HuH-7.5 (cell line): ENCODE results near the gene SP7.
"Not testable (repeated sequence)": the region's sequence is repeated elsewhere in the genome, so short reads cannot be mapped to it uniquely, and the experiment has no call there.

Experiments used
- DNase-seq: peaks from one replicate; pipeline ENCODE4 v3.0.0; 2011; ENCODE audit warnings: low spot score

SP7 gene

DNA sequence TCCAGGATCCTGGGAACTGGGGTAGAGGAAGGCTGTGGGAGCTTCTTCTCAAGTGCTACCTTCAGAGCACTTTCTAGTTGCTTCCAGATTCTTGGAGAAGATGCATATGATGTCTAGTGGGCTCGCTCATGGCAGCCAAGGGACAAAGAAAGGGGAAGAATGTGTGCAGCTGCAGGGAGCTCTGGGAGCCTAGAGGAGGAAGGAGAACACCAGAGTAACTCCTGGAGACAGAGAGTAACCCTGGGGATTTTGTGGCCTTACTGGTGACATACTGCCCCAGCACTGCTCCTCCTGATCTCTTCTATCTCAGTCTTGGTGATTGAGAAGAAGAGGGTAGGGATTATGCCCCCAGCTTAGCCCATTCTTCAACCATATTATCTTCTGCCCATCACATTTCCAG is 10.3 kb upstream of the SP7 start:
- DNase-seq: no peak

DNA sequence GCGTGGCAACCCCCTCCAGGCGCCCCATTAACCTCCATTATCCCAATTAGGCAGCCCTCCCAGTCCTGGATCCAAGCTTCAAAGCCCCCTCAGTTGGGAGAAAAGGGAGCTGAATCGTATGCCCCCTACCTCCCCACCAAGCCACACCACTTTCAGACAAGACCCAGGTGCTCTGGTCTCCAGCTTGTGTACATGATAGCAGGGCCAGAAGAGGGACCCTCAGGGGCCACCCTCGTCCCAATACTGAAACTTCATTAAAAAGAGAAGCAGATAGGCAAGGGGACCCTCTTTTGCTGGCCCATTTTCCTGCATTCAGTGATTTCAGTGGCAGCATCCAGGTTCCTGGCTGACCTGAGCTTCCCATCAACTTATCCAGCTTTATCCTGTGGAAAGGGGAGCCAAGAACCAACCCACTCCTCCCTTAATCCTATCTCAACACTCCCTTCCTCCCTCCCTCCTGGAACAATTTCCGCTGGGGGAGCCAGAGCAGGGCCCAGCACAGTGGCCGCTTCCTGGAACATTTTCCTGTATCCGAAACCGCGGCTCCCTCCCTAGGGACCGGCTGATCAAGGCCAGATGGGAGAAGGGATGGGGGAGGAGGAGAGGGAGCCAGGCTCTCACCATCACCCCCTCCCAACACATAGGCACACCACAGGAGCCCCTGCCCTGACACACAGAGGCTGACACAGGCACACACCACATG is 9.5 kb upstream of the SP7 start:
- no peak for DNase-seq

DNA sequence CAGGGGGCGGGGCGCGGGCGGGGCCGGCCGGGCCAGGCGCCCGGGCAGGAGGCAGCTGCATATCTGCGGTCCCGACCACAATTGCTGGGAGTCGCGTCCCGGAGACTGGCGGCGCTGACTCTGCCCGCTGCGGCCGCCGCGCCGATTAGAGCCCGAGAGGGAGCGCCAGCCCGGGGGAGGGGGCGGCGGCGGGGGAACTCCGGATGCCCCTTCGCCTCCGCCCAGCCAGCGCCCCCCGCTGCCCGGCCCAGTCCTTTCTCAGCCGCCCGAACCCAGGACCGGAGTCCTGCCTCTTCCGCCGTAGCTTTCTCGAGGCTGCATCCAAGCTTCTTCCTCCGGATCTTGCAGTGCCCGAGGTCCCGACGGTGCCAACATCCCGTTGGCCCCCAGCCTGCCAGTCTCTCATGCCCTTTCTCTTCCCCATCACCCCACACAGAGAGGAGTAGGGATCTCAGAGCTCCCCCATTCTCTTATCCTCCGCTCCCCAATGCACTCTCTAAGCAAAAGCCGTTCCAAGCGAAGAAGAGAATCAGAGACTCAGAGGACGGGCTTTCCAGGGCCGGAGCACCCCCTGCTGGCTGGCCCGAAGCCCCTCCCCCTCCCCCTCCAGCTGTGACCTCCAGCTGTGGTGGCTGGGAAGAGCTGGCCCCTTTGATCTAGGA is 8.8 kb upstream of the SP7 start:
- DNase-seq: peak; percentile 91

DNA sequence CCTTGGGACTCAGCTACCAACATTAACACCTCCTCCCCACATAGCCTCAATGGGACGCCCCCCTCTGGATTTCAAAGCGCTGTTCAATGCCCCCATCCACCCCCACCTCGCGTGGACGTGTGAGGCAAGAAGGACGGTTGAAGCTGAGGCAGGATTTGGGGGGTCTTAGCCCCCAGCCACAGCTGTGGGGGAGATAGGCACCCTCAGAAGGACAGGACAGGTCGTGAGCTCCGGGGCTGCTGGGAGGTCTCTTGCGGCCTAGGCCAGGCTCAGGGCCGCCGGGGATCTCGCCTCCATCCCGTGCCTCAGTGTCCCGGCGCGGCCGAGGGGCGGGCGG is 8.3 kb upstream of the SP7 start:
- no peak for DNase-seq

DNA sequence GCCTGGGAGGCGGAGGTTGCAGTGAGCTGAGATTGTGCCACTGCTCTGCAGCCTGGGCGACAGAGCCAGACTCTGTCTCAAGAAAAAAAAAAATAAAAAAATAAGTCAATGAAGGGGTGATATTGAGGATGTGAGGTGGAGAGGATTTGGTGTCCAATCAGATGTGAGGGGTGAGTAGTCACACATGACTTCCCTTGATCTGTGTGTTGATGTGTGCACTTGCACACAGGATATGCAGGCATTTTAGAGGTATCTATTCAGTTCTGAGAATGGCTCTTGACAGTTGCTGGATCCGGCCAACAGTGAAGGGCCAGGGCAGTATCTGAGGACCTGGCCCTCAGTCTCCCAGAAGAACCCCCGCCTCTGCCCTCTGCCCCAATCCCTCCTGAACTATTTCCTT is 7.8 kb upstream of the SP7 start:
- DNase-seq: no peak

DNA sequence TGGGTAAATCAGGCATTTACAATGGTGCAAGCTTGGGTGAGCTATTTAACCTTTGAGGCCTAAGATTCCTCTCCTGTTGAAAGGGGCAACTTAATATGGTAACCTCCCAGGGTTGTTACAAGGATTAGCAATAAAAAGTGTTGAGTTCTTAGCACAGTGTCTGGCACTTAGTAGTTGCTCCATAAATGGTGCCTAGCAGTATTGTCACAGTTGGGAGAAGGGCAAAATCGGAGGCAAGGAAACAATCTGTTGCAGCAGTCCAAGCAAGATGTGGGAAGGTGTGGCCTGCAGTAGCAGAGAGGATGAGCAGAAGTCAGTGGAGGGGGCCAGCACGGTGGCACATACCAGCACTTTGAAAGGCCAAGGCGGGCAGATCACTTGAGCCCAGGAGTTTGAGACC is 7.3 kb upstream of the SP7 start:
- DNase-seq: no peak

DNA sequence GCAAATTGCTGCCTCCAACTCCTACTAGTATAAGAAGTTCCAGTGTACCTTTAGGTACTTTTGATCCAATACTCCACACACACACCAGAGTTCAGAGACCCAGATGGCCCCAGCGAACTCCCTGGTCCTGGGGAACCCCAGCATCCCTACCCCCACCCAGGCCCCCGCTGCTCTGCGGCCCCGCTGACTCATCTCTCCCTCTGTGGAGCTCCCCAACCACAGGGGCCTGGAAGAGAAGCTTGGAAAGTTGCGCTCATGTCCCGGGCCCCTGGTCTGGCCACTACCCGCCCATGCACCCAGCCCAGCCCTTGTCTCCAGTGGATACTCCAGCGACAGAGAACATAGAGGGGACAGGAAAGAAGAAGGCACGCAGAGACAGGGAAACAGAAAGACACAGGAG is 4.2 kb upstream of the SP7 start:
- DNase-seq: no peak

DNA sequence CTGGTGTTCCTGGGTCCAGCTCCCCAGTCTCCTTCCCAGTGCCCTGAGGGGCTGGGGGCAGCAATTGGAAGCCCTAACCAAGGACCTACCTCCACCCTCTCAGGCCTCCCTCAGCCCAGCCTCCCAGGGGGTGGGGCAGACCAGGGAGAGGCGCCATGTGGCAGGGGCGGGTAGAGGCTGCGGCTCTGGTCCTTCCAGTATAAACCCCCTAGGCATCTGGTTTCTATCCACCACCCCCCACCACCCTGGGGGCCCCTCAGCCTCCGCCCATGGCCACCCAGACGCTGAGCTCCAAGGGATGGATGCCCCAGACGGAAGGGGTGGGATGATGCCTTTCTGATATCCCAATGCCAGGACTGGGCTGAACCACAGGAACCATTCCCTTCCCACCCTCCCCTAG is 2.8 kb upstream of the SP7 start:
- DNase-seq: no peak

DNA sequence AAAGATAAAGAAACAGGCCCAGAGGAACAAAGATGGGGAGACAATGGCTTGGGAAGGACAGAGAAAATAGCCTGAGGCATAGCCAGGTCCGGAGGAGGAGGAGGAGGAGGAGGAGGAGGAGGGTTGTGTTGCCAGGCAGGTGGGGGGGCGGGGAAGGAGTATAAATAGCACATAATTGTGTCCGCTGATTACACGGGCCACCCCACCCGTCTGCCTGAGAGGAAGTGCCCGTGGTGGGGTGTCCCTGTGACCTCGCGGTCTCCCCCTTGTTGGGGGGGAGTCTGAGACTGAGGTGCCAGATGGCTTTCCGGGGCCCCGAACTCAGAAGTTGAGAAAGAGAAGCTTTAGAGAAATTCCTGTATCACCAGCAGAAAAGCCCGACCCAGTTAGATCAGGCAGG is 1.9 kb upstream of the SP7 start:
- no peak for DNase-seq

DNA sequence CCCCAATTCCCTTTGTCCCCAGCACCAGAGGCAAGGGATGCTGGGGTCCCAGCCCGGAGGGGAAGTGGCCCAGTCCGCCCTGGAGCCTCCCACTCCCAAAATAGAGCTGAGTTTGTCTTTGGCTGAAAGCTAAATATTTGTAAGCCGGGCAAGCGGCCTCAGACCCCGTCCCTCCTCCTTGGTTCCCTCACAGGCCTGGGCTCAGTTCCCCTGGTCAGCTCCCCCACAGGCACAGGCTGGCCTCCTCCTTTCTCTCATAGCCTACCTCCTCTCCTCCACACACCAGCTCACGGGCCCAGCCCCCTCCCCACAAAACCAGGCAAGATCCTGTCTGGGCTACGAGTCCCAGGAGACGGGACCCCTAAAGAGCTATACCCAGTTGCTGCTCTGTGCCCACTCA is 1.3 kb downstream of the SP7 start:
- DNase-seq: no peak

DNA sequence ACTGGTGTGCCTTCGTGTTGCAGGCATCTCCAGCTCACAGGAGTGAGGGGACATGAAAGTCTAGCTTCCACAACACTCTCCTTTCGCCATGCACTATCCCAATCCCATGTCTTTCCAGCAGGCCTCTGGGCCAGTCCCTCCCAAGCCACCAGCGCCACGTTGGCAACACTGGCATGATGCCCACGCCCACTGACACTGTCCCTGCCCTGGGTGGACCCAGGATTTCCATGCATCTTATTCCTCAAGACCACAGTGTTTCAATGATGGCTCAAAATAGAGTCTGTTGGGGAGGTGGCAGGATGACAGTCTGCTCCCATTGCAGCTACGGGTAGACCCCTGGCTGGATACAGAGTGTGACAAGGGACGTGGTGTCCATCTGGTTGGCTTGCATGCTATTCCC is 2.3 kb downstream of the SP7 start:
- DNase-seq: no peak

DNA sequence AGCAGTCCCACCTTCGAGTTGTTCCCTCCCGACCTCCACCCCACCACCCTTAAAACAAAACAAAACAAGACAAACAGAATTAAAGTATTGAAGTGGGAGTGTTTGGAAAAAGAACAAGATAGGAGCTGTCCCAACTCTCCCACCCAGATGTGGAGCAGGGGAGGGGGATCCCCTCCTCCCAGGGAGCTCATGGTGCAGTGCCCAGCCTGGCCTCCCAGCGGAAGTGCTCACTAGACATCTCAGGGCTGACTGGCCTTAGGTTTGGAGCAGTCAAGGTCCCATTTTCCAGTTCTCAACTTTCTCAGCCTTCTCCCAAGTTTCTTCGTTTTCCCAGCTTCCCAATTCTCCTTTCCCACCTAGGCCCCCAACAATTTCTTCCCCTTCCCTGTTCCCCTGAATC is 2.9 kb downstream of the SP7 start:
- no peak for DNase-seq

DNA sequence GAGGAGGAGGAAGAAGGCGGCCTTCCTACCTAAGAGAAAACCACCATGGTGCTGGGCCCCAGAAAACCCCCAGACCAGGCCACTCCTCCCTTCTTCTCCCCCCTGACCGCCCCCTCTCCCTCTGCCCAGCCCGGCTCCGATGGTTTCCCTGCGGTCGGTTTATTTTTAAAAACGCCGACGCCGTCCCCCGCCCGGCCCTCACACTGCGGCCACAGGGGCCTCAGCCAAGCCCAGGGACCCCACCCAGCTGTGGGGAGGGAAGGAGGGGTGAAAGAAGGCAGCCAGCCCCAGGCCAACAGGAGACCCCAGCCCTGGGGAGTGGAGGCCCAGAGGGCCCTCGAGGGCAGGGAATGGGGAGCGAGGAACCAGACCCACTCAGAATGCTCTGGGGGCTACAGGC is 3.4 kb downstream of the SP7 start:
- no peak for DNase-seq

DNA sequence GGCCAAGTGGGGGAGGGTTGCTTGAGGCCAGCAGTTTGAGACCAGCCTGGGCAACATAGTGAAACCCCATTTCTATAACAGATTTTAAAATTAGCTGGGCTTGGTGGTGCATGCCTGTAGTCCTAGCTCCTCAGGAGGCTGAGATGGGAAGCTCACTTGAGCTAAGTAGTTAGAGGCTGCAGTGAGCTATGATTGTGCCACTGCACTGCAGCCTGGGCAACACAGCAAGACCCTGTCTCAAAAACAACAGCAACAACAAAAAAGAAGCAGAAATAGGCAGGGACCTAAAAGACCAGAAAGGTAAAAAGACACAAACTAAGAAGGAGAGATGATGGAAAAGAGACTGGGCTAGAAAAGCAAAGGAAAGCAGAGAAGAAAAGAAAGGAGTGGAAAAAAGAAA is 3.8 kb downstream of the SP7 start:
- DNase-seq: not testable (repeated sequence)

DNA sequence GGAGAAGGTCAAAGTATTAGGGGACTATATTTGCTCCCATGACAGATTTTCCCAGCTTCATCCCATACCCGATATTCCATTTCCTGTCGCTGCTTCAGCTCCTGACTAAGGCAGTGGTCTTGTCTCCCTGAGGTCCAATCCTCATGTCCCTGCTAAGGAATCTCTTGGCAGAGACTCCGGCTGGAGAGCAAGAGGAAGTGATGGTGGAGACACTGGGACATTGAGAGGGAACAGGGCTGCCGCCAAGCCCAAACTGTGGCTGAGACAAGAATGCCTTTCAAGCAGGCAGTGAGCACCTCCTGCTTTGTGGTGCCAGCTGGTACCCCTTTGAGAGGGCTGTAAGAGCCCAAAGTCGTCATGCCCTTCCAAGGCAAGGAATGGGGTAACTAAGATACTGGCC is 5.5 kb downstream of the SP7 start:
- no peak for DNase-seq

DNA sequence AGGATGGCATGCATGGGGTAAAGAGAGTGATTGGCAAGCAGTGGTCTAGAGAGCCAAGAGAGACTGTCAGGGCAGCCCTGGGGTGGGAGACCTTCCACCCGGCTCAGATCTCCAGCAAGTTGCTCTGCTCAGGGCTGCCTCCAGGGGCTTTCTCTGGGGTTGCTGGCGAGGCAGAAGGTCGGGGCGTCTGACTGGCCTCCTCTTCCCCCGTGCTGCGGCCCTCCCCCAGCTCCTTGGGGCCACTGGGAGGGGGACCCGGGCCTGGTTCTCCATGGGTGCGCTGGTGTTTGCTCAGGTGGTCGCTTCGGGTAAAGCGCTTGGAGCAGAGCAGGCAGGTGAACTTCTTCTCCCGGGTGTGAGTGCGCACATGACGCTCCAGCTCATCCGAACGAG is 8.1 kb downstream of the SP7 start:
- peak; percentile 69 for DNase-seq

DNA sequence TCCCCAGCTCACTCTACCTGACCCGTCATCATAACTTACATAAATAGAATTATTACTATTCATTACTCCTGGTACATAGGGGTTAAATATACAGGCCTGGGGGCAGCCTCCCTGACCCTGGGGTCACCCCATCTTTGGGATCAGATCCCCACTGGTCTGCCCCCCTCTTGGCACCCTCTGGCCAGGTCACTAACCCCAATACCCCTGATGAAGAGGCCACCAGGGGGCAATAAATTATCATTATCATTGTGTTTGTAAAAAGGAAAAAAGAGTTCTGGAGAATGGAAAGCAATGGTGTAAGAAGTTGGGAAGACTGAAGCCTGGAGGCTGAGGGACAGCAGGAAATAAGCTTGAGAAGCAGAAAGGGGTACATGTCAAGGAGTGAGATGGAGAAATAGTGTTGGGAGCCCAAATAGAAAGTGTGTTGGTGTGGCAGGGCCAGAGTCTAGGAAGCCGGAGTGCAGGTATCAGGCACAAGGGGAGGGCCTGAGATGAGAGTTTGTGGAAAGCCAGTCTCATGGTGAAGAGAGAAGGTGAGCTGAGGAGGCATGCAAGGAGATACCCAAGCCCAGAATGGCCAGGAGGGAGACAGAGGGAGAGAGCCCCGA is 8.6 kb downstream of the SP7 start:
- no peak for DNase-seq

DNA sequence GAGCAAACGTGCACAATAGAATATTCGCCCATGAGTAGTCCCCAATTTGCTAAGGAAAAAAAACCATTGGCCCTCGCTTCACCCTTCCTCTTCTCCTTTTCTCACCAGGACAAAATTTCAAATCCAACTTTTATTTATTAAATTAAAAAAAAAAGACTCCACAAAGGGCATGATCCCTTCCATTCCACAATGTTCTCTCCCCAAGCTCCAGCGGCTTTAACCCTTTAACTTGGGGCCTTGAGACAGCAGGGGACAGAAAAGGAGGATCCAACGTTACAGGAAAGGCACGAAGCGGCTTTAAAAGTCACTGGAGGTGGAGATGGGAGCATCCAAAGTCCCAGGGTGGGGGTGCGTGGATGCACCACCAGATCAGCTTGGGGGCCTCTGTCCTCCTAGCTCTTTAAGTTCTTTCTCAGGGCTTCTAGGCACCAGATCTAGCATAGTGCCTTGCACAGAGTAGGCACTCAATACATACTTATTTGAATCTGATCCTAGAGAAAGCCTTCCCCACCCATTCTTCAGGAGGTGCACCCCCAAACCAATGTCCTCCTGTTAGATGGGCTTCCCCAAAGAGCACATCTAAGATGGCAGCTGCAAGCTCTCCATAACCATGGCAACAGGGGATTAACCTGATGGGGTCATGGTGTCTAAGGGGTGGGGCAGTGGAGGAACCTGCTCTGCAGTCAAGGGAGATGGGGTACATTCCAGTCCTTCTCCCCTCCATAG is 9.5 kb downstream of the SP7 start:
- no peak for DNase-seq

DNA sequence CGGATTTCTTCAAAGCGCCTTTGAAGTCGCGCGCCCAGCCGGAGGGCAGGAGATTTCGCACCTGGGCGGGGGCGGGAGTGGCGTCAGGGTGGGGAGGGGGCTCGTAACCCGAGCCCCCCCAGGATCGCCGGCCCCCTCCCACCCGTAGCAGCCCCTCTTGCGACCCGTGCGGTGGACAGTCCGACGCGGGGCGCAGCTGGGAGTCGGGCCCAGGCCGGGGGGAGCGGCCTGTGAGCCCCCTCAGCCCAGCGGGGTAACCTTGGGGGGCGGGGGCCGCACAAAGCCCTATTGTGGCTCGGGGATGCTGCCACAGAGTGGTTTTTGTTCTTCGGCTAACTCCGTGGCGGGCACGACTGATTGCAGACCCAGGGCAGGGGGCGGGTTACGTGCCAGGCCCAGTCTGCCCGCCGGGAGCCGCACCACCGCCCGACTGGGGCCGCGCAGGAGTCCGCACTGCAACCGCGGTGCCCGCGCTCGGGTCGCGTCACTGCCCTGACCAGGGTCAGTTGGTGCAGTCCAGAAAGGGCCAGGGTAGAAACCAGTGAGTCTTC is 10.6 kb downstream of the SP7 start:
- DNase-seq: peak; percentile 64

DNA sequence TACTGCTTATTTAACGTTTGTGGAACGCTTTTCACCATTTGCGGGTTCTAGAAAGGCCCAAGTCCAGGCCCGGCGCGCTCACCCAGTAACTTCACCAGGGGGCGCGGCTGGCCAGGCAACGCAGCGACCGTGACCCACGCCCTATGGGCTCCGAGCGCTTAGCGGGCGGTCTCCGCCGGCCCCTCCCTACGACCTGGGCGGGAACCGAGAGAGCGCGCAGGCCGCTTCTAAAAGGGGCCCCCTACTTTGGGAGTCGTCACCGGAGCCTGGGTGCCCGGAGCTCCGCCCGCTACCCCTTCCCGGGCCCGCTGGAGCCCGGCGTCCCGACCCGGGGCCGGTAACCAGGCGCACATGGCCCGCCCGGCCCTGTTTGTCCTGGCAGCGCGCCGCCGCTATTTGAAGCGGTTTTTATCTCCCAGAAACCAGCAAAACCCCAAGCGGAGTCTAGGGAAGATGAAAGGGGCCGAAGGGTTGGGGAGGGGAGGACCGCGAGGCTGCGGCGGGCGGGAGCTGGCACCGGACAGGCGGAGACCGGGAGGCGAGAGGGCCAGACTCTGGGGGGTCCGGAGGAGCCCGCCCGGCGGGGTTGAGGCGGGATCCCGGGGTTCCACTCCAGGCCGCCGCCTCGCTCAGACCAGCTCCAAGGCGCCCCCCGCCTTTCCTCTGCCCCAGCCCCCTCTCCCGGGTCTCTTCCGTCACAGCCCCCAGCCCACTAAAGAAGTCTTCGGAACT is 11.2 kb downstream of the SP7 start:
- DNase-seq: peak; percentile 98

DNA sequence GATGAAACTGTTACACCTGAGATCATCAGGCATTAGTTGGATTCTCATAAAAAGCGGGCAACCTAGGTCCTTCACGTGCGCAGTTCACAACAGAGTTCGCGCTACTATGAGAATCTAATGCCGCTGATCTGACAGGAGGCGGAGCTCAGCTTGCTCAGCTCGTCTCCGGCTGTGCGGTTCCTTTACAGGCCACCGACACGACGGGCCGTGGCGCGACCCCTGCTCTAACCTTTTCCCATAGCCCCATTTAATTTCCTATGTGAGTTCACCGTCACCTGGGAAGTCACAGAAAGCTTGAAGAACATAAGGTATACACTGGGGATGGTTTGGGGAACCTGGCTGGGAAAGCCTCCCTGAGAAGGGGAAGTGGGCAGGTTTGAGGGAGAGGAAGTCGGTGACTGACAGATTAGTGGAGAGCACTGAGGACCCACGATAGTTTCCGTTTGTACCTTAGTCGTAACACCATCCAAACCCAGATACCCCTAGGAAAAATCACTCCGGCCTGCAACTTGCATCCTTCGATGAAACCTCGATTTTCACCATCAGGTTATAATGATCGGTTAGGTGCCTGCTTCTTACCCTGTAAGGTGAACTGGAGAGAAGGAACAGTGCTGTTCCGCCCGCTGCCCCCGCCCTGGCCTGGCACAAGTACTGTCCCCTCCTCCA is 11.9 kb downstream of the SP7 start:
- no peak for DNase-seq
